Body of pancreas (tissue), 4 donors: ENCODE results near the gene PPIL4. TPM values are rescaled to one million over a fixed set of nuclear protein-coding genes. Genes with fewer than 3 reads are reported as not detected.

Experiments used
- ATAC-seq: fragments of 150-250 bp; one replicate; pipeline ENCODE4 v1.9.1; 2016
- DNase-seq, 4 donors: peaks; one replicate each; pipeline ENCODE4 v3.0.0-alpha.2; 2019
- H3K27ac ChIP-seq, 4 donors: fragments of 200-600 bp; sonication (generic); 1 replicate in 3 of 4; 2 replicates in 1 of 4; pipeline versions ENCODE4 v1.5.1 to v1.6.1; 2016 to 2019; ENCODE audit warnings: mild to moderate bottlenecking in 1 of 4, mixed read lengths in 1 of 4, moderate library complexity in 1 of 4
- H3K27me3 ChIP-seq, 2 donors: fragments of 200-600 bp; sonication (generic); one replicate each; pipeline ENCODE4 v1.6.0; 2016; ENCODE audit warnings: mild to moderate bottlenecking in 1 of 2
- H3K36me3 ChIP-seq, 2 donors: fragments of 200-600 bp; sonication (generic); replicated peaks in 1 of 2; 2 replicates each; pipeline ENCODE4 v1.5.1; 2016; ENCODE audit warnings: low read depth in 2 of 2; ENCODE audit not compliant: insufficient read depth in 1 of 2
- H3K4me1 ChIP-seq: fragments of 200-600 bp; sonication (generic); one replicate; pipeline ENCODE4 v1.6.0; 2016
- H3K4me3 ChIP-seq, 2 donors: fragments of 200-600 bp; sonication (generic); 1 replicate in 1 of 2; 2 replicates in 1 of 2; pipeline ENCODE4 v1.5.1; 2016 to 2019
- H3K9me3 ChIP-seq, 3 donors: fragments of 200-600 bp; sonication (generic); 1 replicate in 2 of 3; 2 replicates in 1 of 3; pipeline ENCODE4 v1.5.1; 2016
- CTCF ChIP-seq, 7 experiments: fragments of 450-650 bp in 4 of 7; fragments of 200-600 bp in 3 of 7; sonication (generic) in 3 of 7; IDR thresholded peaks; one replicate each; pipeline ENCODE4 v1.5.1; 2016 to 2019; ENCODE audit warnings: antibody characterized with exemption in 7 of 7
- POLR2A ChIP-seq, 3 donors: fragments of 450-650 bp; IDR thresholded peaks; one replicate each; pipeline ENCODE4 v1.6.1; 2016; ENCODE audit warnings: antibody characterized with exemption in 3 of 3, mild to moderate bottlenecking in 2 of 3
- WGBS, 2 donors: methylation state at CpG; one replicate each; pipeline ENCODE4 v1.1.5; 2017; 5-methylcytosine and 5-hydroxymethylcytosine counted together
- intact Hi-C: fragments of 100-400 bp; cut with DNase I; formaldehyde crosslinking; loops from one replicate; pipeline ENCODE4 v1.15.1; 2023
- total RNA-seq, 2 donors: library from RNA; depleted of rRNA; stranded (reverse); fragments of >200 nt; gene quantifications; one replicate each; pipeline ENCODE4 v1.1.0, GENCODE V29; 2016

PPIL4 gene
- total RNA-seq, 2 donors from 2014 or later: 14.5 to 24.1 TPM

GRCh38 chr6:149580880-149581279 is 35.0 kb upstream of the PPIL4 start:
- whole genome bisulfite sequencing, 2 donors: 97 to 99% methylated on average over 5 of the region's 5 CpGs
- intact Hi-C loops: no loop called here
- TF ChIP-seq CTCF (IDR thresholded peaks at IDR 0.05): no peak
- no peak for TF ChIP-seq POLR2A (IDR thresholded peaks at IDR 0.05)

GRCh38 chr6:149567945-149568585 is 22.2 kb upstream of the PPIL4 start:
- H3K4me1 ChIP-seq: peaks cover 12% of the 10 kb centered on the region
- 84 to 86% methylated on average over 7 of the region's 7 CpGs for WGBS, 2 donors
- H3K27me3 ChIP-seq: no peaks in the 10 kb centered on the region
- intact Hi-C loops: no loop called here
- DNase-seq (no peak), ATAC-seq (no peak)
- no peaks in the 10 kb centered on the region for H3K36me3 ChIP-seq
- H3K4me3 ChIP-seq: no peak overlapping the region
- no peak for TF ChIP-seq CTCF (IDR thresholded peaks at IDR 0.05)
- TF ChIP-seq POLR2A (IDR thresholded peaks at IDR 0.05): no peak
- no peaks in the 10 kb centered on the region for H3K9me3 ChIP-seq
- H3K27ac ChIP-seq: no peak overlapping the region

More at GRCh38 chr6:149580880-149581279, 35.0 kb upstream of the PPIL4 start:
- no peak for DNase-seq
- Histone ChIP-seq H3K9me3 (no peaks in the 10 kb centered on the region), H3K4me3 (no peak overlapping the region), H3K27ac (no peak overlapping the region), H3K36me3 (peaks cover 0 to 13% of the 10 kb centered on the region in 2 donors), H3K4me1 (no peaks in the 10 kb centered on the region), H3K27me3 (no peaks in the 10 kb centered on the region)
- no peak for ATAC-seq

GRCh38 chr6:149567194-149567586 is 21.3 kb upstream of the PPIL4 start:
- intact Hi-C loops: no loop called here
- H3K9me3 ChIP-seq: no peaks in the 10 kb centered on the region
- H3K36me3 ChIP-seq: no peaks in the 10 kb centered on the region
- WGBS, 2 donors: 19 to 23% methylated on average over 11 to 12 of the region's 12 CpGs
- no peaks in the 10 kb centered on the region for H3K27me3 ChIP-seq
- peak overlapping the region in 3 of 4 donors; percentile 89 to 96 (median 91) for H3K27ac ChIP-seq
- DNase-seq: no peak
- ATAC-seq: no peak
- peaks cover 12% of the 10 kb centered on the region for H3K4me1 ChIP-seq
- peak overlapping the region; percentile 85 to 91 for H3K4me3 ChIP-seq
- TF ChIP-seq CTCF (IDR thresholded peaks at IDR 0.05) (no peak), POLR2A (IDR thresholded peaks at IDR 0.05) (no peak)

GRCh38 chr6:149566410-149567193 is 20.8 kb upstream of the PPIL4 start:
- intact Hi-C loops: no loop called here
- H3K36me3 ChIP-seq: no peaks in the 10 kb centered on the region
- H3K27me3 ChIP-seq: no peaks in the 10 kb centered on the region
- H3K4me3 ChIP-seq: peak overlapping the region; percentile 85 to 91
- peak in 1 of 7 experiments; percentile 11 for TF ChIP-seq CTCF (IDR thresholded peaks at IDR 0.05)
- TF ChIP-seq POLR2A (IDR thresholded peaks at IDR 0.05): peak; percentile 45 to 66 (median 66)
- H3K27ac ChIP-seq: peak overlapping the region; percentile 89 to 96 (median 90)
- peak; percentile 39 for ATAC-seq
- peaks cover 12% of the 10 kb centered on the region for H3K4me1 ChIP-seq
- H3K9me3 ChIP-seq: no peaks in the 10 kb centered on the region
- 0% methylated on average over 81 of the region's 81 CpGs; no CpG with 5 or more reads in 1 of the 2 donors for WGBS, 2 donors
- DNase-seq: peak; percentile 52 to 70 (median 62)
